Fibroblast of mammary gland (primary cell): ENCODE data around the gene PLEKHS1.
A peak's percentile ranks its signal among the peaks of the same experiment; 100 is the strongest.

Source experiments
- DNase-seq: peaks from one replicate; pipeline ENCODE4 v3.0.0-alpha.2; 2010; ENCODE audit warnings: low read depth
- H3K4me3 ChIP-seq: 2 replicates; pipeline ENCODE4 v1.5.1; 2011; ENCODE audit warnings: low read depth, mild to moderate bottlenecking, low read length, moderate library complexity; ENCODE audit not compliant: control insufficient read depth
- CTCF ChIP-seq: conservative IDR thresholded peaks from 2 replicates; pipeline ENCODE4 v1.5.1; 2011; ENCODE audit warnings: low read depth, low read length, inconsistent platforms; ENCODE audit not compliant: control insufficient read depth, insufficient read depth

The PLEKHS1 gene

GRCh38 chr10:113751181-113751732, at the start of gene PLEKHS1:
PLEKHS1 (plus strand) TSS chr10:113751682; CDS start chr10:113755278, 3,596 bp downstream.
- no peak for DNase-seq
- no peak for TF ChIP-seq CTCF
- no peak within 1 kb of the TSS for H3K4me3 ChIP-seq

GRCh38 chr10:113704637-113705343, 46.7 kb upstream of the PLEKHS1 start:
- TF ChIP-seq CTCF, result peak; percentile 69
- no peak overlapping the region for H3K4me3 ChIP-seq

GRCh38 chr10:113705344-113705652, 46.2 kb upstream of the PLEKHS1 start:
- no peak for TF ChIP-seq CTCF
- H3K4me3 ChIP-seq, result no peak overlapping the region
- DNase-seq, result no peak

More at GRCh38 chr10:113704637-113705343, 46.7 kb upstream of the PLEKHS1 start:
- peak; percentile 57 for DNase-seq

- no peak for DNase-seq
- no peak overlapping the region for H3K4me3 ChIP-seq
- no peak for TF ChIP-seq CTCF
Measured at GRCh38 chr10:113706623-113707022, 44.9 kb upstream of the PLEKHS1 start.

GRCh38 chr10:113708640-113709039, 42.8 kb upstream of the PLEKHS1 start:
- no peak overlapping the region for H3K4me3 ChIP-seq
- no peak for DNase-seq
- TF ChIP-seq CTCF, result no peak

GRCh38 chr10:113709221-113709838, 42.2 kb upstream of the PLEKHS1 start:
- peak; percentile 70 for DNase-seq
- H3K4me3 ChIP-seq, result no peak overlapping the region
- no peak for TF ChIP-seq CTCF
